IPS-18c (cell line): Measurements from ENCODE around the gene VCPKMT.

Experiments
- H3K4me3 ChIP-seq: 2 replicates; pipeline ENCODE4 v1.7.0; 2013; ENCODE audit warnings: low read depth, mild to moderate bottlenecking, low read length, moderate library complexity; ENCODE audit not compliant: insufficient read depth
- H3K9me3 ChIP-seq: one replicate; pipeline ENCODE4 v1.6.1; 2013; ENCODE audit warnings: mild to moderate bottlenecking, low read length, moderate library complexity; ENCODE audit not compliant: control insufficient read depth, insufficient read depth

The VCPKMT gene

DNA sequence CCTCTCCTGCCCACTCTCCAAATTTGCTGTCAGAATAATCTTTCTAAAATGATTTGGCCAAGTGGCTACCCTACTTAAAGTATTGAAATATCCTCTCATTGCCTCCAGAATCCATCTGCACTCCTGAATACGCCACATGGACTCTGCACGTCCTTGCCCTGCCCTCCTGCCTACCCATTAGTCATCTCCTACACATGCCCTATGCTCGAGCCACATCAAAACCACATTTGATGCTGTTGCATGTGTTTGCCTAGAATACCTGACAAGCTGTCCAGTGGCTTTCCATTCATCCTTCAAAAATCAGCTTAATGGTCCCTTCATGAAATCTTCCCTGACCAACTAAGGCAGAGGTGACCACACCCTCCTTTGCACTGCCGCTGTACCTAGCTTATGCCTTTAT lies 17.0 kb downstream of the VCPKMT start:
- Histone ChIP-seq H3K4me3 (no peak overlapping the region), H3K9me3 (no peaks in the 10 kb centered on the region)

DNA sequence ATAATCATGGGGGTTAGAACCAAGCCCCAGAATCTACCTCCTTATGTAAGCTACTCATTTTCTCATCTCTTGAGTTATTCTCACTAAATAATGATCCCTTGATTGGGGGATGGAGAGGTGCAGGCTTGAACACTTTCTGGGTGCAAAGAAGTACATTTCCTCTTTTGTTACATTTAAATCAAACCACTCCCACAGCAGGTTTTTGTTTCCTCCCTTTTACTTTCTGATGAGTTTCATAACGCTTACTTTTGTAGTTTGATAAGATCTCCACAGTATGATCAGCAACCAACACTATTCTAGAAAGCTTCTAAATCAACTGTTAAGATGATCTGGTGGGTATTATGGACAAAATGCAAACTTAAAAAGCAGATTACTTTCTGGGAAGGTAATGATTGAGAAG lies 20.5 kb downstream of the VCPKMT start:
- Histone ChIP-seq H3K4me3 (no peak overlapping the region), H3K9me3 (no peaks in the 10 kb centered on the region)

DNA sequence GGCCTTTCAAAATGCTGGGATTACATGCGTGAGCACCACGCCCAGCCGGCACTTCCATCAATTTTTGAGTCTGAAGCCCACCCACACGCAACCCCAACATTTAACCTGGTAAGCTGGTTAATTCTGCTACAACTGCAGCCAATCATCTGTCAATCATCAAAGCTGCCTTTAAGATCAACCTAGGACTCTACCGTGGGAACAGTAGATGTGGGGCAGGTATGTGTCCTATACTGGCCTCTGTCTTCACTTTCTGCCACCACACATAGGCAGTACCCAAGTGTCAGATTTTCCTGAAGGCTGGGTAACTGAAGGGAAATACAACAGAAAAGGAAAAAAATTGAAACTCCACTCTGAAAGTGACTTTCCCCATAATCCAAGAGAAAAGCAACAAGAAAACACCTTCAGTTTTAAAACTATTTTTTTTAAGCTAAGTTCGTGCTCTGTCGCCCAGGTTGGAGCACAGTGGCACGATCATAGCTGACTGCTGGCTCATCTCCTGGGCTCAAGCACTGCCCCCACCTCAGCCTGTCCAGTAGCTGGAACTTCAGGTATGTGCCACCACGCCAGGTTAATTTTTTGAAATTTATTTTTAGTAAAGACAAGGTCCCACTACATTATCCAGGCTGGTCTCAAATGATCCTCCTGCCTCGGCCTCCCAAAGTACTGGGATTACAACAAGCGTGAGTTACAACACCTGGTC lies 22.2 kb downstream of the VCPKMT start:
- H3K4me3 ChIP-seq, result no peak overlapping the region
- H3K9me3 ChIP-seq, result no peaks in the 10 kb centered on the region

DNA sequence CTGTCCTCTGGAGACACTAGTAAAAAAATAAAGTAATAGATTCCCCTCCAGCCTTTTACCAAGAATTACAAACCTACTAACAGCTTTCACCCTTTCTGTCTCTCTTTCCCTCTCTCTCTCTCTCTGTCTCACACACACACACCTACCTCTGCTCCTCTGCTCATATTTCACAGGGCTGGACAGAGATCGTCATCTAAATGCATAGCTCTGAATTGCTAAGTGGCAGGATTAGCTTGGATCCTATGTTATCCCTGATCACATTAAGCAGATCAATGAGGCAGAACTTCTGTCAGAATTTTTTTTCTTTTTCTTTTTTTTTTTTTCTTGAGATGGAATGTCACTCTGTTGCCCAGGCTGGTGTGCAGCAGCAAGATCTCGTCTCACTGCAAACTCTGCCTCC lies 22.9 kb downstream of the VCPKMT start:
- Histone ChIP-seq H3K4me3 (no peak overlapping the region), H3K9me3 (no peaks in the 10 kb centered on the region)

DNA sequence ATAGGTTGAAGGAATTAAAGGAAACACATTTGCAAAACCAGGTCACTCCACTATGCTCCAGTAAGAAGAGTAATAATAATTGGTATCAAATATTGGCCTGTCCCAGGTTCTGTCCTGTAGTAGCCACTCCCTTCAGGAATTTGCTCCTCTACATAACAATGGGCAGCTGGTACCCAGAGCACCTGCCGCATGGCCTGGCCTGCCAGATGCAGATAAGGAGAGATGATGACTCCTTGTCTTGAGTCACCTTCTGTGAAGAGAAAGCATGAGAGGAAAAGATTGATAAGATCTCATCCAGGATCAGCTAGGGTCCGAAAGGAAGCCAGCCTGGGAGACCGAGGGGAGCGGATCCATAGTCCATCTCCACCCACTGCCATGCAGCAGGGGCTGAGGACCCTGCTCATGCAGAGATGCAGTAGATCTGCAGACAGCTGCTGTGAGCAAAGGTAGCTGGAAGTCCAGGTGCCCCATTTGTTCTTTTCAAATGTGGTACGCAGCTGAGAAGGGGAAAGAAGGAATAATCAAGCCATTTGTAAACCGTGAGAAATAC lies 24.3 kb downstream of the VCPKMT start:
- no peak overlapping the region for H3K4me3 ChIP-seq
- H3K9me3 ChIP-seq, result no peaks in the 10 kb centered on the region

DNA sequence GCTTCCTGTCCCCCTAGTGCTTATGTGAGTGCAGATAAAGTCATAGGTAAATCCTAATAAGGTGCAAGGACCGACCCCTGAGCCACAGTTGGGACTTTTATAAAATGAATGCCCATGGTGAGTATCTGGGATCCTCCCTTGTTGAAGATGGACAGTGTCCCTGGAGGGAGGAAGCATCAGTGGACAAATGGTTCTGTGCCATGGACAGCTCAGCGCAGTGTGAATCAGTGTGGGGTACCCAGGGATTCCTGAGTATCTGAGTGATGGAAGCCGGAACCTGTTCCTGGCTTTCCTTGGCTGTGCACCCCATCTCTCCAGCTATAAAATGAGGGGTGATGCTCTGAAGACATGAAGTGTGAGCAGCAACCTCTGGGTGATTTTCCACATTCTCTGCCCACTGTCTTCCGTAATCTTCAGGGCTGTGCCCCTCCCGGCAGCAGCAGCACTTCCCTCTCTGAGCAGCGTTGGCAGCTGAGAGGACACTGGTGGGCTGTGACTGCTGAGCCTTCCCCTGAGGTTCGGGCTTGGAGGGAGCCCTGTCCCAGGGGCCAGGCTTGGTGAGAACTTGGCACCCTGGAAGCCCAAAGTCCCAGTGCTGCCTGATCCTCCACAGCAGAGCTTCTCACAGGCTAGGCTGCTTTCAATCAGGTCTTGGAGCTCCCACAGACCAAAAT lies 25.0 kb downstream of the VCPKMT start:
- no peak overlapping the region for H3K4me3 ChIP-seq

DNA sequence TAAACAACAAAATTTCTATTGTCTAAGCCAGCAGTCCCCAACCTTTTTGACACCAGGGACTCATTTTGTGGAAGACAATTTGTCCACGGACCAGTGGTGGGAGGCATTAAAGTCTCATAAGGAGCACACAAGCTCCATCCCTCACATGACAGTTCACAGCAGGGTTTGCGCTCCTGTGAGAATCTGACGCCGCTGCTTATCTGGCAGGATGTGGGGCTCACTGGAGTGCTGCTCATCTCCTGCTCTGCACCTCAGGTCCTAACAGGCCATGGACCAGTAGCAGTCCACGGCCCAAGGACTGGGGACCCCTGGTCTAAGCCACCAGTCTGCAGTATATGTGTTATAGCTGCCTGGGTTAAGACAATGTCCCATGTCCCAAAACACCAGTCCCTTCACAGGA lies 27.2 kb downstream of the VCPKMT start:
- Histone ChIP-seq H3K4me3 (no peak overlapping the region), H3K9me3 (peaks cover 4% of the 10 kb centered on the region)

More for the DNA sequence above, 25.0 kb downstream of the VCPKMT start:
- H3K9me3 ChIP-seq, result no peaks in the 10 kb centered on the region

DNA sequence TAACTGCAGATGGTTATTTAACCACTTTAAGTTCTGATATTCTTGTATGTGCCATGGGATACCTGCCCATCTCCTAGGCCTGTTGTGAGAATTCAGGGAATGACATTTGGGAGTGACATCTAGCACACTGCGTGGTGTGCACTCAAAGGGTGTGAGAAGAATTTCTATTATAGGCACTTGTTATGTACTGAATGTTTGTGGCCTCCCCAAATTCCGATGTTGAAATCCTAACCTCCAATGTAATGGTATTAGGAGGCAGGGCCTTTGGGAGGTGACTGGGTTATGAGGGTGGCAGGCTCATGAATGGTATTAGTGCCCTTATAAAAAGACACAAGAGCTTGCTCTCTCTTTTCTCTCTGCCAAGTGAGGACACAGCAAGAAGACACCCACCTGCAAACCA lies 27.6 kb downstream of the VCPKMT start:
- Histone ChIP-seq H3K9me3 (peaks cover 4% of the 10 kb centered on the region), H3K4me3 (no peak overlapping the region)

DNA sequence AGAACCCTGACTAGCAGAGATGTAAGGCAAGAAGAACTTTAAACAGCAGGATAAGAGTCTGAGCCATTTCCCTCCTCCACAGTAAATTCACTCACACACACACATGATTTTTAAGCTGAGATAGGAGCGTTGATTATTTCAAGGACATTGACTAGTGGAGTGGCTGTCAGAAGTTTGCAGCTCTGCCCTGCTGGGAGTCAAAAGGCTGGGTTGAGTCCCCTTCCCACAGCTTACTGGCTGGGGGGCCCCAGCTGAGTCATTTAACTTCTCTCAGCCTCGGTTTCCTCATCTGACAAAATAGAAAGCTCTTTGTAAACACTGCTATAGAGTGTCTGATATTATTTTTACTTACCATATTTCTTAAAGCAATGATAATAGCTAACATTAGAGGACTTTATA lies 28.3 kb downstream of the VCPKMT start:
- H3K4me3 ChIP-seq, result no peak overlapping the region
- peaks cover 4% of the 10 kb centered on the region for H3K9me3 ChIP-seq

DNA sequence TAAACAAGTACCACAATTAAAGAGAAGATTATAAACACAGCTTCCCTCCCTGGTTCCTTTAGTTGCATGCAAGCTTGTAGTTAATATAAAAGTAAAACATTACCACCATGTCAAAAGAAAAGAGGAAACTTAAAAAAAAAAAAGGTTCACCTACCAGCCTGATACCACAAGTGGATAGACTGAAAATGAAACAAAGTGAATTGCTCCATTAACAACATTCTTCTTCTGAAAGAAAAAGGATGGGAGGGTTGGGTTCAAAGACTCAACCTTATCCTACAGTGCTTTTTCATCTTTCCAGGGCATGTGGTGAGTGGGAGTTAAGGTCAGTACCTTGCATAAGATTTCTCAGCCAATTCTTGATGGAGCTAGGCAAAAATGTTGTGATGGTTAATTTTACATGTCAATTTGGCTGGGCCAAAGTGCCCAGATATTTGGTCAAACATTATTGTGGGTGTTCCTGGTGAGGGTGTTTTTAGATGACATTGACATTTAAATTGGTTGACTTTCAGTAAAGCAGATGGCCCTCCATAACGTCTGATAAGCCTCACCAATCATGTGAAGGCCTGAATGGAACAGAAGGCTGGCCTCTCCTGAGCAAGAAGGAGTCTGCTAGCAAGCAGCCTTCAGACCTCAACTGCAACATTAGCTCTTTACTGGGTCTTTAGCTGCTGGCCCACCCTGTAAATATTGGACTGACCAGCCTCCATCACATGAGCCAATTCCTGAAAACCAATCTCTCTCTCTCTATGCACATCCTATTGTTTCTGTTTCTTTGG lies 28.8 kb downstream of the VCPKMT start:
- no peak overlapping the region for H3K4me3 ChIP-seq
- peaks cover 4% of the 10 kb centered on the region for H3K9me3 ChIP-seq

DNA sequence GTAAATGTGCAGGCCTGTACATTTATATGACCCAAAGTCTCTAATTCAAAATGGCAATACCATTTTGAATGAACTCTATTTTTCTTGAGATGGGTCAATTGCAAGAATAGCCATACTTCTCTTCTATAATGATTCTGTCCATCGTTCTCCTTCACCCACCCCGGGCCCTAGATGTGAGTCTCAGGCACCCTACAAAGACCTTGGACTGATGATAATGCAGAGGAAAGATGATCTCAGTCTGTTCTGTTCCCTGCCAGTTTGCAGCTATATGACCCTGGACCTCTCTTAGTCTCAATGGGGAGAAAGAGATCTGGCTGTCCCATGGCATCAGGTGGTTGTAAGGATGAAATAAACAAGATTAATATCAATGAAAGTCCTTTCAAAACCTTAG lies 30.1 kb downstream of the VCPKMT start:
- H3K4me3 ChIP-seq, result no peak overlapping the region
- peaks cover 6% of the 10 kb centered on the region for H3K9me3 ChIP-seq

DNA sequence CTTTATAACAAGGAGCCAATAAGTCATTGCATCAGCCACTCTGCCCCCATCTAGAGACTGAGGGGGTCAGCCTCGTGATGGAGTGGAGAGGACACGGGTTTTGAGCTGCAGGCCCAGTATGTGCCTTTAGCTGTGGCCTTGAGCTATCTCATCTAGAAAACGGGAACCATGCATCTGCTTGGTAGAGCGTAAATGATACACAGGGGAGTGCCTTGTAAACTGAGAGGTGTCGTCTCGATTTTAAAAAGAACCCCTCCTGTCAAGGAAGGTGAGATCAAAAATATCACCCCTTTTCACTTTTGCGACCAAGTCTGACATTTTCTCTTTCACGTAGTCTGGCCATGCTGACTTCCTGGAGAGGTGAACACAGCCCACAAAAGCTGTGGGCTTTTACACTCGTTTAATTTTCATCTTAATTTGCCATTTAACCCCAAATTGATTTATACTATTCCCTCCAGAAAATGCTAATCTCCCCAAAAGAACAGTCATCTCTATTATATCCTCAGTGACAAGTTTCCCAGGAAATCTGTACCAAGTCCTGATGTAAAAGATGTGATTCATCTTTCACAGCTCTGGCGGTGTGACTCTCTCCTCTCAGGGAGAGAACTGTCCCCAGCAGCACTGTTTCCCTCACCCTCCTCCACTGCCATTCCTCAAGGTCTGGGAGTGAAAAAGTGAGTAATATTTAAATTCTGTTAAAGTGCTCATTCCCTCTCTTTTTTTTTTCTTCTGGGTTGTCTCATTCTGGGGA lies 30.6 kb downstream of the VCPKMT start:
- H3K9me3 ChIP-seq, result peaks cover 6% of the 10 kb centered on the region
- H3K4me3 ChIP-seq, result no peak overlapping the region

DNA sequence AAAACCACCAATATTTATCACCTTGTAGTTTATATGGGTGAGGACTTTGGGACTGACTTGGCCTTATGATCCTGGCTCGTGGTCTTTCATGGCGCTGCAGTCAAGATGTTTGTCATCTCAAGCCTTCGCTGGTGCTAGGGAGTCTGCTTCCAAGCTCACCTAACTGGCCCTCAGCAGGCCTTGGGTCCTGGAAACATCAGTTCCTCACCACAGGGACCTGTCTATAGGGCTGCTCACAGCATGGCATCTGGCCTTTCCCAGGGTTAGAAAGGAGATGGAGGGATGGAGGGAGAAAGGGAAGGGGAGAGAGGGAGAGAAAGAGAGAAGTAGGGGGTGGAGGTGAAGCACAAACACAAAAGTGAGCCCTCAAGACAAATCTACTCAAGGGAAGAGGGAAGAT lies 31.7 kb downstream of the VCPKMT start:
- Histone ChIP-seq H3K9me3 (peaks cover 6% of the 10 kb centered on the region), H3K4me3 (no peak overlapping the region)

DNA sequence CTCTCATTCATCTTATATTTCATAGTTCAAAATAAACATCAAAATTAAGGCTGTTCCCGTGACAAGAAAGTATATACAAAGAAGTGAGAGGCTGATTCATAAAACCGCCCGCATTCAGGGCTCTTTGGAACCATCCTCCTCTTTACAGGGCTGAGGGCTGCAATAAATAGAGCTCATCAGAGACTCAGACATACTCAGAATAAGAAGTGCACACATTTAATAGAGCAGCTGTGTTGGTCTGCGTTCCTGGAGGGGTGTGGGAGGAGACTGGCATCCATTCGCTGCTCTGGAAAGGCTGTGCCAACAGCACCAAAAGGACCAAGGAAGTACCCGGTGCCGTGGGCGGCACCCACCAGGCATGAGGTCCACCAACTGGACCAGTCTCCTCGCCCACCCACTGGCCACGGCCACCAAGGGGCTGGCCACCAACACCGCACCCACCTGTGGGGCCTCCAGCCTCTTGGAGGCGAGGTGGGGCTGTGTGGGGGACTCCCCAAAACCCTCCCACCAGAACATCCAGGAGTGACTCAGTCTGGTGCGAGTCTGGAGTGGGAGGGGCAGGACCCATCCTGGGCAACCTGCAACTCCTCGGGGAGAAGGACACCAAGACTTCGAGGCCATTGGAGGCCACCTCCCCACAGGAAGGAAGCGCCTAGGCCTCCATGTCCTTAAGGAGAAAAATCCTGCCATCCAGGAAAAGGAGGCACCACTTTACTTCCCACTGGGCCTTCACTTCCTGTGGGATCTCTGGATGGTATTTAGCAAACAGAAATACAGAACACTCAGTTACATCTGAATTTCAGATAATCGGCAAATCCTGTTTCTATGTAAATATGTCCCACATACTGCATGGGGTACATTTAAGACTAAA lies 32.7 kb downstream of the VCPKMT start:
- Histone ChIP-seq H3K4me3 (no peak overlapping the region), H3K9me3 (peaks cover 6% of the 10 kb centered on the region)

DNA sequence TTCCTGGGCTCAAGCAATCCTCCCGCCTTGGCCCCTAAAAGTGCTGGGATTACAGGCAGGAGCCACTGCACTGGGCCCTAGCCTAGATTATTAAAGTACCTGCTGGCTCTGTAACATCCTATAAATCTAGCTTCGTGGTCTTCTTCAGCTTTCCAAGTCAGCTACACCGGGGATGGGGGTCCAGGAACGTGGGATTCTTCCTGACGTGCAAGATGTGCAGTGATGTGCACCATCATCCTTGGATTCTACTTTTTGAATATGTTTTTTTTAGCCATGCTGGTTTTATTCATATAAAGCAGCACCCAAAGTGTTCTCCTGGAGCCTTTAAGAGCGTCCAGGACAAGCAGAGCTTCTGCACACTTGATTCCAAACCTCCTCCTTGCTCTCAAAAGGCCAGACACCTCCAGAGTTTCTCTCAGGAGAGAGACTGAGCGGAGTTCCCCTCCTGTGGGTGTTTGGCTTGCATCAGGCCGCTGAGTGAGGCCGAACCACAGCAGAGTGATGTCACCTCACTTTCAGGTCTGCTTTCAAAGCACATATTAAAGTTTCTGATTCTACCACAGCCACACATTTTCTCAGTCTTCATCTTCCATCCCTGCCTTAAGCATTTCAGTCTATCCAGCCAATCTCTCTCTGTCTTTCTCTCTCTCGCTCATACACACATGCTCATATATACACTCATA lies 33.4 kb downstream of the VCPKMT start:
- Histone ChIP-seq H3K4me3 (no peak overlapping the region), H3K9me3 (peaks cover 6% of the 10 kb centered on the region)

DNA sequence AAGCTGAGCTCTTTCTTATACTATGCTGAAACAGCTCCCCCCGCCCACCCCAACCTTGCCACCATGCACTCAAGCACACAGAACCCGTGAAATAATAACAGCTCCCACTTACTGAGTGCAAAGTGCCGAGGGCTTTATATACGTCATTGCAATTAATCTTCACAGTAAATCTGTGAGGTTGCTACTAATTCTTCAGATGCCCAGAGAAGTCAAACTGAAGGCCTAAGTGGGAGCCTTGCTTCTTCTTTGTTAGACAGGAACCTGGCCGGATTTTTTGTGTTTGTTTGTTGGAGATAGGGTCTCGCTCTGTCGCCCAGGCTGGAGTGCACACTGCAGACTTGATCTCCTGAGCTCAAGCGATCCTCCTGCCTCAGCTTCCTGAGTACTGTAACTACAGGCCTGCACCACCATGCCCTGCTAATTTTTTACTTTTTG lies 34.0 kb downstream of the VCPKMT start:
- Histone ChIP-seq H3K4me3 (no peak overlapping the region), H3K9me3 (peaks cover 6% of the 10 kb centered on the region)
